ENCODE data around the gene SINHCAF. TPM values are rescaled to one million over a fixed set of nuclear protein-coding genes. Genes with fewer than 3 reads are reported as not detected.

The SINHCAF gene
- total RNA-seq, 2 donors from 2014 or later: 10.2 to 47.5 TPM

GRCh38 chr12:31263661-31264060 is 62.3 kb downstream of the SINHCAF start:
- Histone ChIP-seq H3K27ac (no peak overlapping the region), H3K9me3 (no peaks in the 10 kb centered on the region), H3K27me3 (replicated peaks; ENCODE audit: insufficient read depth) (no peaks in the 10 kb centered on the region), H3K4me1 (ENCODE audit: control insufficient read depth in 1 of 2, low read depth in 2 of 2) (no peaks in the 10 kb centered on the region), H3K36me3 (no peaks in the 10 kb centered on the region), H3K4me3 (no peak overlapping the region)
- ATAC-seq (ENCODE audit: insufficient number of reproducible peaks, low FRiP score, low read depth) (no peak), DNase-seq (ENCODE audit: low spot score) (no peak)
- no peak for TF ChIP-seq CTCF (IDR thresholded peaks at IDR 0.05)

GRCh38 chr12:31261744-31262143 is 64.2 kb downstream of the SINHCAF start:
- H3K27me3 ChIP-seq (replicated peaks; ENCODE audit: insufficient read depth): no peaks in the 10 kb centered on the region
- ATAC-seq (ENCODE audit: insufficient number of reproducible peaks, low FRiP score, low read depth) (no peak), DNase-seq (ENCODE audit: low spot score) (no peak)
- H3K4me1 ChIP-seq (ENCODE audit: control insufficient read depth in 1 of 2, low read depth in 2 of 2): no peaks in the 10 kb centered on the region
- no peak overlapping the region for H3K4me3 ChIP-seq
- no peaks in the 10 kb centered on the region for H3K36me3 ChIP-seq
- H3K27ac ChIP-seq: no peak overlapping the region
- no peaks in the 10 kb centered on the region for H3K9me3 ChIP-seq
- no peak for TF ChIP-seq CTCF (IDR thresholded peaks at IDR 0.05)

- no peak for ATAC-seq (ENCODE audit: insufficient number of reproducible peaks, low FRiP score, low read depth)
- Histone ChIP-seq H3K4me1 (ENCODE audit: control insufficient read depth in 1 of 2, low read depth in 2 of 2) (no peaks in the 10 kb centered on the region), H3K27ac (no peak overlapping the region), H3K4me3 (no peak overlapping the region), H3K27me3 (replicated peaks; ENCODE audit: insufficient read depth) (no peaks in the 10 kb centered on the region), H3K9me3 (no peaks in the 10 kb centered on the region), H3K36me3 (no peaks in the 10 kb centered on the region)
- no peak for TF ChIP-seq CTCF (IDR thresholded peaks at IDR 0.05)
- DNase-seq (ENCODE audit: low spot score): no peak
Observed at GRCh38 chr12:31260840-31261239, 65.1 kb downstream of the SINHCAF start.

- DNase-seq (ENCODE audit: low spot score) (no peak), ATAC-seq (ENCODE audit: insufficient number of reproducible peaks, low FRiP score, low read depth) (no peak)
- H3K27ac ChIP-seq: no peak overlapping the region
- no peaks in the 10 kb centered on the region for H3K36me3 ChIP-seq
- TF ChIP-seq CTCF (IDR thresholded peaks at IDR 0.05): no peak
- no peaks in the 10 kb centered on the region for H3K9me3 ChIP-seq
- H3K4me3 ChIP-seq: no peak overlapping the region
- no peaks in the 10 kb centered on the region for H3K27me3 ChIP-seq (replicated peaks; ENCODE audit: insufficient read depth)
- no peaks in the 10 kb centered on the region for H3K4me1 ChIP-seq (ENCODE audit: control insufficient read depth in 1 of 2, low read depth in 2 of 2)
Observed at GRCh38 chr12:31259136-31259886, 66.6 kb downstream of the SINHCAF start.

- Histone ChIP-seq H3K27me3 (replicated peaks; ENCODE audit: insufficient read depth) (no peaks in the 10 kb centered on the region), H3K36me3 (no peaks in the 10 kb centered on the region), H3K4me3 (no peak overlapping the region), H3K9me3 (no peaks in the 10 kb centered on the region), H3K4me1 (ENCODE audit: control insufficient read depth in 1 of 2, low read depth in 2 of 2) (no peaks in the 10 kb centered on the region), H3K27ac (no peak overlapping the region)
- no peak for DNase-seq (ENCODE audit: low spot score)
- TF ChIP-seq CTCF (IDR thresholded peaks at IDR 0.05): no peak
- no peak for ATAC-seq (ENCODE audit: insufficient number of reproducible peaks, low FRiP score, low read depth)
Observed at GRCh38 chr12:31257784-31258183, 68.2 kb downstream of the SINHCAF start.

Measured in thoracic aorta (tissue), 2 donors.